Sigmoid colon (tissue), 7 donors: ENCODE results near the gene XYLT1. TPM values are rescaled to one million over a fixed set of nuclear protein-coding genes. Genes with fewer than 3 reads are reported as not detected.

ENCODE experiments used
- DNase-seq: peaks from one replicate; pipeline ENCODE4 v3.0.0-alpha.2; 2019
- H3K27ac ChIP-seq, 4 donors: fragments of 200-600 bp; sonication (generic); one replicate each; pipeline ENCODE4 v1.5.1; 2016 to 2019; ENCODE audit warnings: mild to moderate bottlenecking in 1 of 4
- H3K27me3 ChIP-seq, 3 donors: fragments of 200-600 bp; sonication (generic); one replicate each; pipeline ENCODE4 v1.5.1; 2019; ENCODE audit warnings: mild to moderate bottlenecking in 1 of 3
- H3K36me3 ChIP-seq, 4 donors: fragments of 200-600 bp; sonication (generic); one replicate each; pipeline ENCODE4 v1.5.1; 2016 to 2019
- H3K4me1 ChIP-seq, 4 donors: fragments of 200-600 bp; sonication (generic); one replicate each; pipeline ENCODE4 v1.5.1; 2017 to 2019
- H3K4me3 ChIP-seq, 4 donors: fragments of 200-600 bp; sonication (generic); one replicate each; pipeline ENCODE4 v1.5.1; 2017 to 2019; ENCODE audit warnings: mild to moderate bottlenecking in 2 of 4, moderate library complexity in 1 of 4
- H3K9me3 ChIP-seq, 4 donors: fragments of 200-600 bp in 3 of 4; sonication (generic) in 3 of 4; one replicate each; pipeline versions ENCODE4 v1.5.1 to v1.6.1; 2013 to 2019
- EP300 ChIP-seq, 4 donors: sonication (generic); formaldehyde crosslinking; IDR thresholded peaks; one replicate each; pipeline ENCODE4 v1.6.1; 2017; ENCODE audit warnings: antibody characterized with exemption in 4 of 4
- POLR2A ChIP-seq, 2 donors: fragments of 450-650 bp; IDR thresholded peaks; one replicate each; pipeline ENCODE4 v1.6.1; 2016; ENCODE audit warnings: antibody characterized with exemption in 2 of 2, mild to moderate bottlenecking in 2 of 2, moderate library complexity in 2 of 2
- POLR2AphosphoS5 ChIP-seq, 4 donors: sonication (generic); formaldehyde crosslinking; IDR thresholded peaks; one replicate each; pipeline ENCODE4 v1.6.1; 2017; ENCODE audit warnings: antibody characterized with exemption in 4 of 4
- WGBS, 2 donors: extraction: QIAGEN DNeasy Blood & Tissue Kit; methylation state at CpG; one replicate each; pipeline ENCODE4 v1.1.7; 2013; 5-methylcytosine and 5-hydroxymethylcytosine counted together
- intact Hi-C: fragments of 100-400 bp; cut with DNase I; formaldehyde crosslinking; loops from one replicate; pipeline ENCODE4 v1.15.1; 2023
- polyA plus RNA-seq, 3 donors: library from polyadenylated mRNA; stranded (reverse); fragments of 200-250 nt; gene quantifications; one replicate each; pipeline ENCODE4 v1.2.3, GENCODE V29; 2013
- total RNA-seq, 4 donors: library from RNA; depleted of rRNA; stranded (reverse); fragments of >200 nt; gene quantifications; one replicate each; pipeline ENCODE4 v1.1.0, GENCODE V29; 2016
- TF ChIP-seq, protein P1 (sequence below), 4 experiments: fragments of 450-650 bp in 3 of 4; fragments of 200-600 bp in 1 of 4; IDR thresholded peaks; one replicate each; pipeline ENCODE4 v1.5.1; 2016 to 2019; ENCODE audit warnings: antibody characterized with exemption in 4 of 4, mild to moderate bottlenecking in 3 of 4, moderate library complexity in 2 of 4
- donor health status: healthy with polysubstance abuse.
- donor health status: Bipolar disorder and iron deficiency.
- donor health status: healthy.

The XYLT1 gene
- total and polyA plus RNA-seq, 7 donors = 0.60 to 33.2 (median 23.0) TPM

- no peak for DNase-seq
- intact Hi-C loops = loop anchor here (2.0 kb wide), 1 partner anchor 65 kb away; no protein-coding TSS in a partner anchor
- Histone ChIP-seq H3K27ac (peak overlapping the region; percentile 86 to 97 (median 88)), H3K36me3 (no peaks in the 10 kb centered on the region), H3K4me3 (no peak overlapping the region), H3K4me1 (peaks cover 0 to 73% (median 68%) of the 10 kb centered on the region in 4 donors), H3K27me3 (no peaks in the 10 kb centered on the region), H3K9me3 (no peaks in the 10 kb centered on the region)
- 44 to 50% methylated on average over 11 of the region's 11 CpGs for WGBS, 2 donors
- TF ChIP-seq EP300 (IDR thresholded peaks at IDR 0.05) (peak in 1 of 4 donors; percentile 49), POLR2AphosphoS5 (IDR thresholded peaks at IDR 0.05) (peak; percentile 23 to 64 (median 47)), POLR2A (IDR thresholded peaks at IDR 0.05) (no peak)
- TF ChIP-seq, protein P1, sequence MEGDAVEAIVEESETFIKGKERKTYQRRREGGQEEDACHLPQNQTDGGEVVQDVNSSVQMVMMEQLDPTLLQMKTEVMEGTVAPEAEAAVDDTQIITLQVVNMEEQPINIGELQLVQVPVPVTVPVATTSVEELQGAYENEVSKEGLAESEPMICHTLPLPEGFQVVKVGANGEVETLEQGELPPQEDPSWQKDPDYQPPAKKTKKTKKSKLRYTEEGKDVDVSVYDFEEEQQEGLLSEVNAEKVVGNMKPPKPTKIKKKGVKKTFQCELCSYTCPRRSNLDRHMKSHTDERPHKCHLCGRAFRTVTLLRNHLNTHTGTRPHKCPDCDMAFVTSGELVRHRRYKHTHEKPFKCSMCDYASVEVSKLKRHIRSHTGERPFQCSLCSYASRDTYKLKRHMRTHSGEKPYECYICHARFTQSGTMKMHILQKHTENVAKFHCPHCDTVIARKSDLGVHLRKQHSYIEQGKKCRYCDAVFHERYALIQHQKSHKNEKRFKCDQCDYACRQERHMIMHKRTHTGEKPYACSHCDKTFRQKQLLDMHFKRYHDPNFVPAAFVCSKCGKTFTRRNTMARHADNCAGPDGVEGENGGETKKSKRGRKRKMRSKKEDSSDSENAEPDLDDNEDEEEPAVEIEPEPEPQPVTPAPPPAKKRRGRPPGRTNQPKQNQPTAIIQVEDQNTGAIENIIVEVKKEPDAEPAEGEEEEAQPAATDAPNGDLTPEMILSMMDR (IDR thresholded peaks at IDR 0.05) = no peak
Measured at GRCh38 chr16:17377360-17378324, 93.1 kb downstream of the XYLT1 start.

- no peak overlapping the region for H3K4me3 ChIP-seq
- H3K36me3 ChIP-seq = no peaks in the 10 kb centered on the region
- no peak for DNase-seq
- TF ChIP-seq POLR2AphosphoS5 (IDR thresholded peaks at IDR 0.05) = no peak
- TF ChIP-seq, protein P1 (IDR thresholded peaks at IDR 0.05) = no peak
- TF ChIP-seq EP300 (IDR thresholded peaks at IDR 0.05) = no peak
- TF ChIP-seq POLR2A (IDR thresholded peaks at IDR 0.05) = no peak
- H3K4me1 ChIP-seq = peaks cover 0 to 66% (median 61%) of the 10 kb centered on the region in 4 donors
- H3K27me3 ChIP-seq = no peaks in the 10 kb centered on the region
- peak overlapping the region; percentile 86 to 97 (median 88) for H3K27ac ChIP-seq
- no peaks in the 10 kb centered on the region for H3K9me3 ChIP-seq
- WGBS, 2 donors = 57 to 61% methylated on average over 17 of the region's 17 CpGs
- intact Hi-C loops = no loop called here
Measured at GRCh38 chr16:17375461-17376304, 95.1 kb downstream of the XYLT1 start.

GRCh38 chr16:17374668-17375255, 96.0 kb downstream of the XYLT1 start:
- no peak for DNase-seq
- intact Hi-C loops = no loop called here
- H3K4me1 ChIP-seq = peaks cover 0 to 66% (median 60%) of the 10 kb centered on the region in 4 donors
- H3K9me3 ChIP-seq = no peaks in the 10 kb centered on the region
- no peaks in the 10 kb centered on the region for H3K36me3 ChIP-seq
- 90 to 91% methylated on average over 3 of the region's 3 CpGs for WGBS, 2 donors
- H3K27me3 ChIP-seq = no peaks in the 10 kb centered on the region
- TF ChIP-seq, protein P1 (IDR thresholded peaks at IDR 0.05) = no peak
- TF ChIP-seq POLR2AphosphoS5 (IDR thresholded peaks at IDR 0.05) = no peak
- TF ChIP-seq EP300 (IDR thresholded peaks at IDR 0.05) = no peak
- TF ChIP-seq POLR2A (IDR thresholded peaks at IDR 0.05) = no peak
- no peak overlapping the region for H3K4me3 ChIP-seq
- H3K27ac ChIP-seq = peak overlapping the region in 1 of 4 donors; percentile 97

DNA sequence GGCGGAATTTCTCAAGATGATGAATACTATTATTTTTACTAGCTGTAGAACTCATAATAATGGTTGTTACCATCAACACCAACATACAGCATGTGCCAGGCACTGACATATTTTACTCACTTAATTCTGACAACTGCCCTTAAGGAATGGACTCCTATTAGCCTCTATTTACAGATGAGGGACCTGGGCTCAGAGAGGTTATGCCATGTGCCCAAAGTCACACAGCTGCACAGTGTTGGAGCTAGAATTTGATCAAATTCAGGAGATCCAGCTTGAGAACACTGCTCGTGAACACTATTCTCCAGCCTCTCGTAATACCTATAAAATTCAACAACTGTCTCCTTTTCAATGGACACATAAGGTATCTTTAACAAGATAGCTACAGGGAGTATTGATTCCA, 97.2 kb downstream of the XYLT1 start:
- no peak for DNase-seq
- intact Hi-C loops = no loop called here
- Histone ChIP-seq H3K4me1 (peaks cover 0 to 60% (median 56%) of the 10 kb centered on the region in 4 donors), H3K27ac (no peak overlapping the region), H3K9me3 (no peaks in the 10 kb centered on the region), H3K4me3 (no peak overlapping the region), H3K36me3 (no peaks in the 10 kb centered on the region), H3K27me3 (no peaks in the 10 kb centered on the region)
- WGBS, 2 donors = 96 to 97% methylated on average over 3 of the region's 3 CpGs
- TF ChIP-seq POLR2AphosphoS5 (IDR thresholded peaks at IDR 0.05) = no peak
- no peak for TF ChIP-seq EP300 (IDR thresholded peaks at IDR 0.05)
- TF ChIP-seq, protein P1 (IDR thresholded peaks at IDR 0.05) = no peak
- no peak for TF ChIP-seq POLR2A (IDR thresholded peaks at IDR 0.05)
